ENCODE data around the gene RMRP.

The RMRP gene

GRCh38 chr9:35629597-35629996 lies 28.2 kb downstream of the RMRP start:
- TF ChIP-seq POLR2AphosphoS5 (IDR thresholded peaks at IDR 0.05; ENCODE audit: low read depth, low read length): no peak
- TF ChIP-seq REST (IDR thresholded peaks at IDR 0.05; ENCODE audit: insufficient read depth in 1 of 2, low read depth in 2 of 2, low read length in 2 of 2): no peak
- no peak for TF ChIP-seq FOXP2 (optimal IDR thresholded peaks at IDR 0.05; ENCODE audit: borderline replicate concordance, extremely low read depth, extremely low read length, insufficient read depth)
- no peak for TF ChIP-seq SIN3A (IDR thresholded peaks at IDR 0.05; ENCODE audit: borderline replicate concordance, insufficient read depth, low read length)
- TF ChIP-seq TAF1 (IDR thresholded peaks at IDR 0.05; ENCODE audit: borderline replicate concordance, insufficient read depth, low read length): no peak

- no peak for TF ChIP-seq SIN3A (IDR thresholded peaks at IDR 0.05; ENCODE audit: borderline replicate concordance, insufficient read depth, low read length)
- no peak for TF ChIP-seq REST (IDR thresholded peaks at IDR 0.05; ENCODE audit: insufficient read depth in 1 of 2, low read depth in 2 of 2, low read length in 2 of 2)
- no peak for TF ChIP-seq TAF1 (IDR thresholded peaks at IDR 0.05; ENCODE audit: borderline replicate concordance, insufficient read depth, low read length)
Measured at GRCh38 chr9:35628389-35628991, 29.3 kb downstream of the RMRP start.

- TF ChIP-seq REST (IDR thresholded peaks at IDR 0.05; ENCODE audit: insufficient read depth in 1 of 2, low read depth in 2 of 2, low read length in 2 of 2) (no peak), POLR2AphosphoS5 (IDR thresholded peaks at IDR 0.05; ENCODE audit: low read depth, low read length) (no peak), TAF1 (IDR thresholded peaks at IDR 0.05; ENCODE audit: borderline replicate concordance, insufficient read depth, low read length) (no peak), FOXP2 (optimal IDR thresholded peaks at IDR 0.05; ENCODE audit: borderline replicate concordance, extremely low read depth, extremely low read length, insufficient read depth) (no peak), SIN3A (IDR thresholded peaks at IDR 0.05; ENCODE audit: borderline replicate concordance, insufficient read depth, low read length) (no peak)
Measured at GRCh38 chr9:35627575-35627974, 30.2 kb downstream of the RMRP start.

GRCh38 chr9:35619800-35620158 lies 38.0 kb downstream of the RMRP start:
- no peak for TF ChIP-seq REST (IDR thresholded peaks at IDR 0.05; ENCODE audit: insufficient read depth in 1 of 2, low read depth in 2 of 2, low read length in 2 of 2)
- TF ChIP-seq TAF1 (IDR thresholded peaks at IDR 0.05; ENCODE audit: borderline replicate concordance, insufficient read depth, low read length): no peak
- no peak for TF ChIP-seq POLR2AphosphoS5 (IDR thresholded peaks at IDR 0.05; ENCODE audit: low read depth, low read length)

Data from PFSK-1 (cell line).